ENCODE measurements around the gene BCL11A.

GRCh38 chr2:60504049-60504448, 49.4 kb downstream of the BCL11A start:
- TF ChIP-seq EP300 (IDR thresholded peaks at IDR 0.05; ENCODE audit: borderline replicate concordance) (no peak), TAF1 (IDR thresholded peaks at IDR 0.05; ENCODE audit: low read depth) (no peak), TCF12 (IDR thresholded peaks at IDR 0.05; ENCODE audit: low read depth) (no peak), RAD21 (IDR thresholded peaks at IDR 0.05; ENCODE audit: low read depth) (no peak)
- TF ChIP-seq, protein P1, sequence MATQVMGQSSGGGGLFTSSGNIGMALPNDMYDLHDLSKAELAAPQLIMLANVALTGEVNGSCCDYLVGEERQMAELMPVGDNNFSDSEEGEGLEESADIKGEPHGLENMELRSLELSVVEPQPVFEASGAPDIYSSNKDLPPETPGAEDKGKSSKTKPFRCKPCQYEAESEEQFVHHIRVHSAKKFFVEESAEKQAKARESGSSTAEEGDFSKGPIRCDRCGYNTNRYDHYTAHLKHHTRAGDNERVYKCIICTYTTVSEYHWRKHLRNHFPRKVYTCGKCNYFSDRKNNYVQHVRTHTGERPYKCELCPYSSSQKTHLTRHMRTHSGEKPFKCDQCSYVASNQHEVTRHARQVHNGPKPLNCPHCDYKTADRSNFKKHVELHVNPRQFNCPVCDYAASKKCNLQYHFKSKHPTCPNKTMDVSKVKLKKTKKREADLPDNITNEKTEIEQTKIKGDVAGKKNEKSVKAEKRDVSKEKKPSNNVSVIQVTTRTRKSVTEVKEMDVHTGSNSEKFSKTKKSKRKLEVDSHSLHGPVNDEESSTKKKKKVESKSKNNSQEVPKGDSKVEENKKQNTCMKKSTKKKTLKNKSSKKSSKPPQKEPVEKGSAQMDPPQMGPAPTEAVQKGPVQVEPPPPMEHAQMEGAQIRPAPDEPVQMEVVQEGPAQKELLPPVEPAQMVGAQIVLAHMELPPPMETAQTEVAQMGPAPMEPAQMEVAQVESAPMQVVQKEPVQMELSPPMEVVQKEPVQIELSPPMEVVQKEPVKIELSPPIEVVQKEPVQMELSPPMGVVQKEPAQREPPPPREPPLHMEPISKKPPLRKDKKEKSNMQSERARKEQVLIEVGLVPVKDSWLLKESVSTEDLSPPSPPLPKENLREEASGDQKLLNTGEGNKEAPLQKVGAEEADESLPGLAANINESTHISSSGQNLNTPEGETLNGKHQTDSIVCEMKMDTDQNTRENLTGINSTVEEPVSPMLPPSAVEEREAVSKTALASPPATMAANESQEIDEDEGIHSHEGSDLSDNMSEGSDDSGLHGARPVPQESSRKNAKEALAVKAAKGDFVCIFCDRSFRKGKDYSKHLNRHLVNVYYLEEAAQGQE (IDR thresholded peaks at IDR 0.05; ENCODE audit: low read depth) = no peak

All from Ishikawa (cell line).